GM11168 (cell line): ENCODE data around the gene CXorf66.
"Not testable (repeated sequence)": the region's sequence is repeated elsewhere in the genome, so short reads cannot be mapped to it uniquely, and the experiment has no call there.

ENCODE experiments used
- in situ Hi-C: fragments of 300-500 bp; cut with MboI; formaldehyde crosslinking; loops from one replicate; pipeline ENCODE4 v1.12.0; 2022; ENCODE audit warnings: low sequenced_read_pairs; ENCODE audit not compliant: unreplicated experiment

The CXorf66 gene

DNA sequence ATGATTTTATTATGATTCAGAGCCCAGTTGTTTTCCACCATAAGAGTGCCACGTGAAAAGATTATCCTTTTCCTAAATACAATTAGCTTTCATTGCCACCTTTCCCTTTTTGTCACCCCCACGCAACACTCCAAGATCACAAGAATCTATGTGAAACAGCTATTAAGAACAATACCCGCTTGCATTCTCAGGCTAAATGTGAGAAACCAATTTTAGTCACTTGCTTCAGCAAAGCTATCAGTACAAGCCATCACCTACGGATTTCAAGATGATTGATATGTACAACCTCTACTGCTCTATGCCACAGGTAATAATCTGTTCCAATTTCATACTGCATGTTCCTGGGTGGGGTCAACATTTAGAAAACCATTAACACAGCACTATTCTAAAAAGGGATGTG, 34.9 kb downstream of the CXorf66 start:
- in situ Hi-C loops: no loop called here

DNA sequence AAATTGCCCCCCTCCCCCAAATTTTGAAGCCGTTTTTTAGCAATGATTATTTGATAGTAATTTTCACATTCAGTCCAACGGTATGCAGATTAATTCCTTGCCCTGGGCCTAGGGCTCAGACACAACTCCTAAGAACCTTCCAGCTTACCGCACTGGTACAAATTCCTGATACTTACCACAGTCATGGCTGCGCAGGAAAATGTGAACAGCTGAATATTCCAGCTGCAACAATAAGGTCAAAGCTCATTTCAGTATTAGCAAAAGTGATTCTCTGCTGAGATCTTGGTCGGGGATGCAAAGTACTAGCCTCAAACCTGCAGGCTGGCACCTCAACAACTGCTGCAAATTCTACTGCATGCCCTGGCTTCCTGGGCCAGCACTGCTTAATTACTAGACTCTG, 35.4 kb downstream of the CXorf66 start:
- in situ Hi-C loops: no loop called here

GRCh38 chrX:139924696-139925095, 40.6 kb downstream of the CXorf66 start:
- in situ Hi-C loops: no loop called here

DNA sequence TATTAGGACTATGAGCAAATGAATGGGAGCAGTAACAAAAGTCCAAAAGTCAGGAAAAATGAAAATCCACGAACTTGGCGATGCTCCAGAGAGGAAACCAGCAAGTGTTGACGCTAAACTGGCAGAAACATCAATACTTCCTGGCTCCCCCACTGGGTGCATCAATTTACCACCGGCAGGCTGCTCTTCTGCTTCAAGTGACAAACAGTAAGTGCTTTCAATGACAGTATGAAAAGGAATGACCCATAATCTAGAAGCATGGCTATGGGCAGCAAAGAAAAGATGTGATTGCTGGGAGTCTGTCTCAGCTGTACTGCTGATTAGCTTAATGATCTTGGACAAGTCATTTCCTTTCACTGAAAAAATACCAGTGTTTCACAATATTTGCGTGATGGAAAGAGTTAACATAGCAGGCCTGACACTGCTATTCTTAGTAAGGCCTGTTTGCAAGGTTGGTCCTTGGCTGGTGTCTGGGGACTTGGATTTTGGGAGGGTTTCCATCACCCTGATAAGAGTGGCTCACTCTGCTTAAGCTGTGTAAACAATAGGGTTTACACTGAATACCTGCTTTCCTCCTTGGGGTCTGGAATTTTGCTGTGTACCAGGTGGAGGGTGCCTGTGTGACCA, 41.1 kb downstream of the CXorf66 start:
- in situ Hi-C loops: no loop called here

- in situ Hi-C loops: not testable (repeated sequence)
Measured at GRCh38 chrX:139921142-139921541, 44.2 kb downstream of the CXorf66 start.

DNA sequence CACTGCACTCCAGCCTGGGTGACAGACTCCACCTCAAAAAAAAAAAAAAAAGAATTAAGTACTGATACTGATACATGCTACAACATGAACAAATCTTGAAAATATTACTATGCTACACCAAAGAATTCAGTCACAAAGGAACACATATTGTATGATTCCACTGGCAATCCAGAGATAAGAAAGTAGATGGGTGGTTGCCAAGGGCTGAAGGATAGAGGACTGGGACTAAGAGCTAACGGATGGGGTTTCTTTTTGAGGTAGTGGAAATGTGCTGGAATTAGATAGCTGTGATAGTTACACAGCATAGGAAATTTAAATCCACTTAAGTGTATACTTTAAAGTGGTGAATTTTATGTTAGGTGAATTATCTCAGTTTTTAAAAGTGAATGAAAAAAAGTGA, 45.0 kb downstream of the CXorf66 start:
- in situ Hi-C loops: no loop called here

DNA sequence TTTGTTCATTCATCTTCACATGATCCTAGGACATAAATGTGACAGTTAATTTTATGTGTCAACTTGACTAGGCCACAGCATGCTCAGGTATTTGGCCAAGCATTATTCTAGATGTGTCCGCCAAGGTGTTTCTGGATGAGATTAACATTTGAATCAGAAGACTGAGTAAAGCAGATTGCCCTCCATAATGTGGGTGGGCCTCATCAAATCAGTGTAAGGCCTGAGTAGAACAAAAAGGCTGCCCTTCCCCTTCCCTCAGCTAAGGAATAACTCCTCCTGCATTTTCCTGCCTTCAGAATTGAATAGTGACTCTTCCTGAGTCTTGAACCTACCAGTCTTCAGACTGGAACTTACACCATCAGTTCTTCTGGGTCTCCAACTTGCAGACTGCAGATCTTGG, 50.9 kb downstream of the CXorf66 start:
- in situ Hi-C loops: no loop called here

DNA sequence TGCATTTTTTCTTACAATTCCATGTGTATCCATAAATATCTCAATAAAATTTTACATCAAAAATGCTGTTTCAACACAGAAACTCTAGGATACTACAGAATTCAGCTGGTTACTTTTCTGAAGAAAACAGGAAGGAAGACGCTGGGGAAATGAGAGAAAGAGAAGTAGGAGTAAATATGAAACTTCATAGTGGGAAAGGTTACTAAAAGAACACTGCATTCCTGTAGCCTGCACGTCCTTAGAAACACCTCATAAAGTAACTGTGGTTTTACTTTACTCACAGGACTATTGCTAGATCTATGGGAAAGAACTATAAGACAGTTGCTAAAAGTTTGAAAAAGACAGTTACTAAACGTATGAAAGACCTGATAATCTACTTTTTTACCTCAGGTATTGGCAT, 55.6 kb downstream of the CXorf66 start:
- in situ Hi-C loops: no loop called here

GRCh38 chrX:139907078-139907477, 58.2 kb downstream of the CXorf66 start:
- in situ Hi-C loops: no loop called here

DNA sequence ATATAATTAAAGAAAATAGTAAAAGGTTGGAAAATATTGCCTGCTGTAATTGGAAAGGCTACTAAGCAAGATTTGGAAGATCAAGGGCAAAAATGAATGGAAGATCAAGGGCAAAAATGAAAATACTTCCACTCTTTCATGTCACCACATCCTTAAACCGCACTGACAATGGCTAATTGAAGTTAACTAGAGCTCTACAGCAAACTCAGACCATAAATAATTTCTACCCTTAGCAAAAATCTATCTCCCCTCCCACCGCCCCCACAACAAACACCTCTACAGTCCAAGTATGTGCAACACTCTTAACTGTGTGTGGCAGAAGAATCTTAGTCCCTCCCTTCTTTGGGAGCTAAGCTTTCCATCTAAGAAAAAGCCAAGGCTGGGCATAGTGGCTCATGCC, 59.6 kb downstream of the CXorf66 start:
- in situ Hi-C loops: no loop called here
